Skeletal muscle satellite cell (primary cell): ENCODE measurements around the gene MAD2L1BP.
A peak's percentile ranks its signal among the peaks of the same experiment; 100 is the strongest.
"Not testable (repeated sequence)": the region's sequence is repeated elsewhere in the genome, so short reads cannot be mapped to it uniquely, and the experiment has no call there.

Experiments used
- H3K27me3 ChIP-seq: 2 replicates; pipeline ENCODE4 v1.7.0; 2013; ENCODE audit warnings: low read length; ENCODE audit not compliant: control insufficient read depth, insufficient read depth
- H3K36me3 ChIP-seq: 2 replicates; pipeline ENCODE4 v1.7.0; 2013; ENCODE audit warnings: mild to moderate bottlenecking, control low read depth, low read length; ENCODE audit not compliant: insufficient read depth
- H3K4me1 ChIP-seq: 2 replicates; pipeline ENCODE4 v1.7.0; 2013; ENCODE audit warnings: low read length; ENCODE audit not compliant: control insufficient read depth, insufficient read depth
- H3K4me2 ChIP-seq: 2 replicates; pipeline ENCODE4 v1.7.0; 2013; ENCODE audit warnings: mild to moderate bottlenecking, low read length
- H3K4me3 ChIP-seq: 2 replicates; pipeline ENCODE4 v1.7.0; 2013; ENCODE audit warnings: low read length
- H3K9ac ChIP-seq: 2 replicates; pipeline ENCODE4 v1.7.0; 2013; ENCODE audit warnings: mild to moderate bottlenecking, low read depth, low read length, moderate library complexity
- H3K9me3 ChIP-seq: replicated peaks from 2 replicates; pipeline ENCODE4 v1.7.0; 2013; ENCODE audit warnings: mild to moderate bottlenecking, control low read depth, low read length

The MAD2L1BP gene

GRCh38 chr6:43628393-43629103, 7.1 kb upstream of the MAD2L1BP start:
- Histone ChIP-seq H3K9ac (peak overlapping the region; percentile 89), H3K27me3 (no peaks in the 10 kb centered on the region), H3K4me3 (peak overlapping the region; percentile 91), H3K4me2 (peak overlapping the region; percentile 80), H3K4me1 (peaks cover 25% of the 10 kb centered on the region), H3K9me3 (no peaks in the 10 kb centered on the region), H3K36me3 (peaks cover 29% of the 10 kb centered on the region)

- Histone ChIP-seq H3K4me2 (peak within 1 kb of the TSS; percentile 94), H3K27me3 (no peaks in the 10 kb centered on the region), H3K4me1 (peaks cover 25% of the 10 kb centered on the region), H3K9ac (peak within 1 kb of the TSS; percentile 89), H3K9me3 (no peaks in the 10 kb centered on the region), H3K36me3 (peaks cover 24% of the 10 kb centered on the region), H3K4me3 (peak within 1 kb of the TSS; percentile 91)
Measured at GRCh38 chr6:43629104-43629504, 6.5 kb upstream of the MAD2L1BP start, which contains the start of gene GTPBP2. Gene GTPBP2 (minus strand): TSS chr6:43629264. CDS start chr6:43629162, 102 bp downstream.

GRCh38 chr6:43629505-43630300, 5.9 kb upstream of the MAD2L1BP start:
- Histone ChIP-seq H3K4me1 (peaks cover 25% of the 10 kb centered on the region), H3K27me3 (no peaks in the 10 kb centered on the region), H3K36me3 (peaks cover 18% of the 10 kb centered on the region), H3K9me3 (no peaks in the 10 kb centered on the region), H3K9ac (peak overlapping the region; percentile 82), H3K4me3 (peak overlapping the region; percentile 74), H3K4me2 (peak overlapping the region; percentile 94)

GRCh38 chr6:43630980-43631619, 4.5 kb upstream of the MAD2L1BP start:
- no peak overlapping the region for H3K4me2 ChIP-seq
- no peaks in the 10 kb centered on the region for H3K27me3 ChIP-seq
- H3K4me3 ChIP-seq: no peak overlapping the region
- H3K9ac ChIP-seq: no peak overlapping the region
- H3K9me3 ChIP-seq: no peaks in the 10 kb centered on the region
- peaks cover 4% of the 10 kb centered on the region for H3K36me3 ChIP-seq
- H3K4me1 ChIP-seq: peaks cover 30% of the 10 kb centered on the region

- not testable (repeated sequence) for H3K4me3 ChIP-seq, H3K27me3 ChIP-seq
Measured at GRCh38 chr6:43633002-43633401, 2.6 kb upstream of the MAD2L1BP start.

GRCh38 chr6:43634702-43635303, 837 bp upstream of the MAD2L1BP start:
- H3K9ac ChIP-seq: no peak overlapping the region
- H3K36me3 ChIP-seq: peaks cover 10% of the 10 kb centered on the region
- no peaks in the 10 kb centered on the region for H3K9me3 ChIP-seq
- peaks cover 26% of the 10 kb centered on the region for H3K4me1 ChIP-seq
- no peaks in the 10 kb centered on the region for H3K27me3 ChIP-seq
- no peak overlapping the region for H3K4me3 ChIP-seq
- H3K4me2 ChIP-seq: peak overlapping the region; percentile 96

More at GRCh38 chr6:43633002-43633401, 2.6 kb upstream of the MAD2L1BP start:
- H3K9me3 ChIP-seq, H3K4me2 ChIP-seq, H3K9ac ChIP-seq, H3K36me3 ChIP-seq: not testable (repeated sequence)
- H3K4me1 ChIP-seq: peaks cover 26% of the 10 kb centered on the region

GRCh38 chr6:43636308-43636659, 644 bp downstream of the MAD2L1BP start:
- Histone ChIP-seq H3K36me3 (peaks cover 21% of the 10 kb centered on the region), H3K4me1 (peaks cover 15% of the 10 kb centered on the region), H3K9me3 (no peaks in the 10 kb centered on the region), H3K27me3 (no peaks in the 10 kb centered on the region), H3K4me2 (peak overlapping the region; percentile 96), H3K9ac (peak overlapping the region; percentile 87), H3K4me3 (peak overlapping the region; percentile 89)

GRCh38 chr6:43639984-43640800, 4.6 kb downstream of the MAD2L1BP start:
- H3K9me3 ChIP-seq: no peaks in the 10 kb centered on the region
- peaks cover 30% of the 10 kb centered on the region for H3K36me3 ChIP-seq
- H3K9ac ChIP-seq: no peak overlapping the region

GRCh38 chr6:43644940-43645612, 9.4 kb downstream of the MAD2L1BP start, which contains the start of gene RSPH9:
Gene RSPH9 (plus strand): TSS chr6:43645036. CDS start chr6:43645099, 63 bp downstream.
- H3K27me3 ChIP-seq: no peaks in the 10 kb centered on the region
- no peak within 1 kb of the TSS for H3K9ac ChIP-seq

More at GRCh38 chr6:43639984-43640800, 4.6 kb downstream of the MAD2L1BP start:
- H3K4me3 ChIP-seq: no peak overlapping the region
- H3K4me1 ChIP-seq: peaks cover 18% of the 10 kb centered on the region
- H3K4me2 ChIP-seq: no peak overlapping the region
- no peaks in the 10 kb centered on the region for H3K27me3 ChIP-seq

GRCh38 chr6:43645613-43645964, 9.9 kb downstream of the MAD2L1BP start:
- Histone ChIP-seq H3K4me2 (peak overlapping the region; percentile 82), H3K27me3 (no peaks in the 10 kb centered on the region), H3K36me3 (peaks cover 12% of the 10 kb centered on the region), H3K4me3 (peak overlapping the region; percentile 61), H3K9me3 (no peaks in the 10 kb centered on the region), H3K9ac (no peak overlapping the region), H3K4me1 (peaks cover 9% of the 10 kb centered on the region)

More at GRCh38 chr6:43644940-43645612, 9.4 kb downstream of the MAD2L1BP start, which contains the start of gene RSPH9:
- H3K4me1 ChIP-seq: peaks cover 9% of the 10 kb centered on the region
- no peaks in the 10 kb centered on the region for H3K9me3 ChIP-seq
- peak within 1 kb of the TSS; percentile 61 for H3K4me3 ChIP-seq
- H3K36me3 ChIP-seq: peaks cover 17% of the 10 kb centered on the region
- H3K4me2 ChIP-seq: peak within 1 kb of the TSS; percentile 82
